T-helper 1 cell (primary cell): ENCODE data around the gene CDK14.
A peak's percentile ranks its signal among the peaks of the same experiment; 100 is the strongest.
"Not testable (repeated sequence)": the region's sequence is repeated elsewhere in the genome, so short reads cannot be mapped to it uniquely, and the experiment has no call there.

Experiments
- DNase-seq, 5 donors: peaks; one replicate each; pipeline ENCODE4 v3.0.0-alpha.2; 2012 to 2020

The CDK14 gene

DNA sequence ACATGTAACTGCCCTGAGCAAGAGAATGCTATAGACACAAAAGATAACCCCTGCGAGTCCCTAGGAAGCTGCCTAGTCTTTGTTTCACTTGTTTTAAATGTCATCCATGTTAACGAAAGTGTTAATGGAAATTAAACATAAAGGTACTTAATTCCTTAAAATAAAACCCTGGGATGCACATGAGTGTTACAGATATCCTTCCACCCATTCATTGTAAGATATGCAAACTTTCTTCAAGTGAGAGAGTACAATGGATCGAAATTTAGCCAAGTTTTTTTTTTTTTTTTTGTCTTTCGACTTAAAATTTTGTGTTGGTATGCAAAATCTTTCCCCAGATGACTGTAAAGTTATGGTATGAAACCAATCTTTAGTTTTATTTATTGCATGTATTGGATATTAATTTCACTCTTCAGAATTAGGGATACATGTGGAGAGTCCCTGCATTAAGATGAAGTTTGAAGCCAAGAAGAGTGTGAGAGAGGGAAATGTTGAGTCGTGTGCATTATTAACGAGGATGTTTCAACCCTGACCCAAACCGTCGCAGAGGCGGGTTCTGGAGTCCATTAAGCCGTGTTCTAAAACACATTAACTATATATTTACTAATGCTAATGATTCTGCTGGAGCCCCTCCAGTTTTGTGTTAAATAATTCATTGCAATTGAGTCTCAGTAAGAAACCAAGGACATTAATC lies 1.6 kb downstream of the CDK14 start:
- no peak for DNase-seq

DNA sequence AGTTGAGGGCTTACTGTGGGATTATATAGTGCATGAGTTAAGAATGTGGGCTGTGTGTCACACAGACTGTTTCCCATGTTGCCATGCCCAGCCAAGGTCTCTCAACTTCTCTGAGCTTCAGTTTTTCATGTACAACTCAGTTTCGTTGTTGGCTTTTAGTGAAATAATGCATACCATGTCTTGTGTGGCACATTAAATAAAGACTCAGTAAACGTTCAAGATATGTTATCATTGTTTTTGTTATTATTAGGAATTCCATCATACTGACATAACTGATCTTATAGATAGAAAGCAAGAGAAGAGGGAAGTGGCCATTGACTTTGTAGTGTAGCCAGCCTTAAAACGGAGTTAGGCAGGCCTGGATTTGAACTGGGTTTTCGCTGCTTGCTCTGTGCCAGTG lies 2.9 kb downstream of the CDK14 start:
- no peak for DNase-seq

DNA sequence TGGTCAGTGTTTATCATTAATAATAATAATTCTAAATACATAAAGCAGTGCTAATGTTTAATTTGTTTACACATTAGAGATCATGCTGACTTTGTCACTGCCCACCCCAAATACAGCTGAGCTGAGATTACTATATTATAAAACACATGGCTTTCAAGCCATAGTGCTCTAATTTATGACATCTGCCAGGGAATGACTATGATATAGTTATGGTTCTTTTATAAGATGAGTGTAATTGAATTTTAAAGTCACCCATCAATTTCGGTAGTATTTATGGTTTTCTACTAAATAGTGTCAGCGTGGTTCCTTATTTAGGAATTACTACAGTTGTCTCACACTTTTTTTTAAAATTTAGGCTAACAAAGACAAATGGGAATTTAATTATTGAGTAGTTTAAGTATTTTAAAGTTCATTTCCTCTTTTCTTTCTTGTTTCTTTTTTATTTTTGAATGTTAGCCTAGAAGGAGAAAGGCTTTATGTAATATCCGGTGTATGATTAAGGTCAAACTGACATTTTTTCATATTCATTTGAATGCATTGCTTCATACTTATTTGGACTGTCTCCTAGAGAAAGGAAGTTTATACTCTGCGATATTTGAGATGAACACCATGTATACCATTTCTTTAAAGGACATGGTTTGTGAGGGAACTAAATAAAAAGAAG lies 3.9 kb downstream of the CDK14 start:
- no peak for DNase-seq

DNA sequence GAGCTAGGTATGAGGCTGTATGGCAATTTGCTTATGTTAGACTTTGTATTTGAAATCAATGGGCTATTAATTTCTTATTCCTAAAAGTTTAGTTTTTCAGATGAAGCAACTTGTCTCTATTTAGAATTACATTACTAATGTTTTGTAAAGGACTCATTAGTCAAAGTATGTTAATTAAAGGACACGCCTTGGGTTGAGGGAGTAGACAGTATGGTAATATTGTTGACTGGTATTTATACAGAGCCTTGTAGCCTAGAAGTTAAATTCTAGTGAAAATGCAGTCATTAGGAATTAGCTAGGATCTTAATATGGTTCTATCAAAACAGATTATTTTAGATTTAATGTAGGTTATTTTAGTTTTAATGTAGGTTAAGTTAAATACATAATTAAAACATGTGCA lies 6.2 kb downstream of the CDK14 start:
- DNase-seq: no peak

DNA sequence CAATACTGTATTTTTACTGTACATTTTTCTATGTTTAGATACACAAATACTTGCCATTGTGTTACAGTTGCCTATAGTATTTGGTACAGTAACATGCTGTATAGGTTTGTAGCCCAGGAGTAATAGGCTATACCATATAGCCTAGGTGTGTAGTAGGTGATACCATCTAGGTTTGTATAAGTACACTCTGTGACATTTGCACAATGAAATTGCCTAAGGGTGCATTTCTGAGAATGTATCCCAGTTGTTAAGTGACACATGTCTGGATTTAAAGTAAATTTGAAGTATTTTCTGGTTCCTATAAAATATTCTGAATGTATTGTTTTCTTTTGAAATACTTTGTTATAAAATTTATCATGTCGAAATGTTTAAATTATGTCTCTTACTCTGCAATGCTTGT lies 7.2 kb downstream of the CDK14 start:
- DNase-seq: no peak

DNA sequence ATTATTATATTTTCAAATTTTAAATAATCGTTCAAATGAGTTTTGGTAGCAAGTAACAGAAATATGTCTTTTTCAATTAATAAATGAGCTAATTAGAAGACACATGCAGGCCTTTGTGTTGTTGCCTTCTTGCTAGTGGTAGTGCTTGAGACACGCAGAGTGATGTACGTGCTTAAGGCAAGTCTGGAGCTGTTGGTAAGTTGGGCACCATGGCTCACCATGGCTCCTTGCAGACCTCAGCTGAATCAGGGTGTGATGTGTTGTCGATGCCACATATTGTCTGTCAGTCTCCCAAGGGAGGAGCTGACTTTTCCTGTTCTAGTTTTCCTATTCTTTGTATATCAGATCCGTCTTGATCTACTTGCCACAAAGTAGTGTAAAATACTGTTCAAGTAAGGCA lies 8.3 kb downstream of the CDK14 start:
- DNase-seq: no peak

DNA sequence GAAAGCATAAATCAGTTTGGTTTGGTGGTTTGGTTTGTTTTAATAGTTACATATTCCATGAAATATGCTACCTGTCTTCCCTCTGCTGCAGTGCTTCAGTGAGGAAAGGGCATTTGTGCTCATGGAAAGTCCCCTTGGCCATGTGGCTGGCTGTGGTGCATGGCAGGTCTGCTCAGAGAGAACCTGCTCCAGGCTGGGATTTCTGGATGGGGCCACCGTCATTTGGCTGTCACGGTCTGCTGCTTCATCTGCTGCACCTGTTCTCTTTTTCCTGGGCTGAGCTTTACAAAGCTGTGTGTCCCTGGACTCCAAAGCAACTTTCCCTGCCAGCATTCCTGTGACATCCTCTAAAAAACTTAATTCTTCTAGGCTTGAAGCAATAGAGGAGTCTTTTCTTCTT lies 8.9 kb downstream of the CDK14 start:
- DNase-seq: no peak

DNA sequence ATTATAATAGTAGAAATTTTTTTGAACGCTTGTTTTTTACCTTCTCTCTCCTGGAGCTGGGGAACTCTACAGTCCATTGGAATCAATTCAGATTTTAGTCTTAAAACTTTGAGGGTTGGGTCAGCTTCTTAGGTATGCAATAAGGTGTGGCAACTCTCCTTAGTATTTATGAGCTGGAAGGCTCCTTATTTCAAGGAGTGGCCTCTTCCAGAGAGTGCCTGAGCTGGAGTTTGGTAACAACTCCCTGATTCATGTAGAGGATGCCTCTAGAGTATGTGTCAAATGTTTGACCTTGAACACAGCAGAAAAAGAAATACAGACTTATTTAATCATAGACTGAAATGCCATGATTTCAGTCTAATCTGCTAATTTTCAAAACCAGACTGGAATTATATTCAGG lies 11.1 kb downstream of the CDK14 start:
- no peak for DNase-seq

DNA sequence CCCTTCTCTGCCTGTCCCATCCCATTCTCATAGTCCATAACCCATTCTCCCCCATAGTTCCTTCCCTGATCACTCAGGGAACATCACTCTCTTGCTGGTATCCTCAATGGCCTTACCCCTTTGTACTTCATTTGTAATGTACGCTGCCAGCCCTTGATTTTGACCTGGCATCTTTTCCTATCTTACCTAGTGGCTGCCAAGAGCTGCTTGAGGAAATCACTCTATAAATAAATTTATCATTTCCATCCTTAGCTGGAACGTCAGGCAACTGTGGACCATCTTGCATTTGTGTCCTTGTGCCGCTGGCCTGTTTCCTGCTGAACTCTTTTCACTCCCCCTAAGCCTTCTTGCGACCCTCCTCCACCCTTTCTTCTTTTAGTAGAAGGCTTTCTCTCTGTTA lies 14.0 kb downstream of the CDK14 start:
- DNase-seq: no peak

DNA sequence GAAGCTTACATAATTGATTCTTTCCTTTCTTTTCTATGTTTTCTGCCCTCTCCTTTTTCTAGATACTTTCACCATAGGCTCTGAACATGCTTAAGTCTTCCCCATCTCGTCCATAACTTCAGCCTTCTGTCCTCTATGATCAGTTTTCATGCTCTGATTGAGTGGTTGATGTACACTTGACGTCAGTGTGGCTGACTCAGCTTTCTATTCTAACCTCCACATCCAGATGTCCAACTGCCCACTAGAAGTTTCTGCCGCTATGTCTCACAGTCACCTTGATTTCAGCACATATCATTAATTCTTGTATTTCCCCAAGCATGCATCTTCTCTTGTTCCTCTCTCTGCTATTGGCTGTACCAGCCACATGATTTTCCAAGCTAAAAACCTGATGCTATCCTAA lies 15.0 kb downstream of the CDK14 start:
- no peak for DNase-seq

DNA sequence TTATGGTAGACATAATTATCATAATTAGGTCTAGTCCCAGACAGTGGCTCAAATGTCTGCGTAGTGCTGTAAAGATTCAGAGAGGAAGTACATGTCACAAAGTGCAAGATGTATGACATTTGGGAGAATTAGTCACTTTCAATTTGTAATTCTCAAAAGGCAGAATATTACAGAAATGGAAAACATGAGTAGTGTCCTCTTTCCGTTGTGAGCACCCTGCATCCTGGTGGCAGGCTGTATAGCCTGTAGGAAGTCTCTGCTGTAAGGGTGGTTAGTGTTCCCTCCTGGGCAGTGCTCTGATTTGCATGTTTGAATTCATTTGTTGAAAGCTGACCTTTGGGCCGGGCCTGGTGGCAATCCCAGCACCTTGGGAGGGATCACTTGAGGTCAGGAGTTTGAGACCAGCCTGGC lies 17.0 kb downstream of the CDK14 start:
- DNase-seq: peak in 1 of 5 donors; percentile 7

DNA sequence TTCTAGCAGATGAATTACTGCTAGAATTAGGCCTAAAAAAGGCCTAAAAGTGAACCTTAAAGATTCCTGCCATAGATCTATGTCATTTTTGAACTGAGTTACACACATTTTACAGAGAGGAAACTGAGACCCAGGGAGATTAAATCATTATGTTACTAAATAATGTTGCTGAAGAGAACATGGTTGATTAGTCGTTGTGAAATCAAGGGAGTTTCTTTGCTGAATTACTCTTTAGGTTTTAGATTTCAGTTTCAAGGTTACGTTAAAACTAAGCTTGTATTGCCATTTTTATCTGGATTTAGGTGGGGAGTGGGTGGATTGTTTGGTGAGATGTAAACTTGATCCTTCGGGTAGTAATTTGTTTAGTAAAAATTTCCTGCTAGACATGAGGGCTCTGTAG lies 21.3 kb downstream of the CDK14 start:
- DNase-seq: no peak

DNA sequence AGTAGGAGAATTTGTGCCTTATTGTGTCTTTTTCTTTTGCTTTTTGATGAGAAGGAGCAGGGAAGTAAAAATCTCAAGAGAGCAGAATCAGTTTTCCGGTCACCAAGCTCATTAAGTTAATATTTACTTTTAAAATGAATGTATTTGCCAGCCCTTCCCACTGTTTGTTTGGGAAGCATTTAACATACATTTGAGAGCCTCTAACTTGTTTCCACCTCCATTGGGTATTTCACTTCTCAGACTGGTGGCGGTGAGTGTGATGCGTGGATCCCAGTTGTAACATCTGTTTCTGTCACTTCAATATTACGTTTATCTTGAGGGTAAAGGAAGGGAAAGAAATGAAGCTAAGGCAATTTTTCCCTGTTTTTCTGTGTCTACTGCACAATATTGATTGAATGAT lies 22.8 kb downstream of the CDK14 start:
- DNase-seq: no peak

DNA sequence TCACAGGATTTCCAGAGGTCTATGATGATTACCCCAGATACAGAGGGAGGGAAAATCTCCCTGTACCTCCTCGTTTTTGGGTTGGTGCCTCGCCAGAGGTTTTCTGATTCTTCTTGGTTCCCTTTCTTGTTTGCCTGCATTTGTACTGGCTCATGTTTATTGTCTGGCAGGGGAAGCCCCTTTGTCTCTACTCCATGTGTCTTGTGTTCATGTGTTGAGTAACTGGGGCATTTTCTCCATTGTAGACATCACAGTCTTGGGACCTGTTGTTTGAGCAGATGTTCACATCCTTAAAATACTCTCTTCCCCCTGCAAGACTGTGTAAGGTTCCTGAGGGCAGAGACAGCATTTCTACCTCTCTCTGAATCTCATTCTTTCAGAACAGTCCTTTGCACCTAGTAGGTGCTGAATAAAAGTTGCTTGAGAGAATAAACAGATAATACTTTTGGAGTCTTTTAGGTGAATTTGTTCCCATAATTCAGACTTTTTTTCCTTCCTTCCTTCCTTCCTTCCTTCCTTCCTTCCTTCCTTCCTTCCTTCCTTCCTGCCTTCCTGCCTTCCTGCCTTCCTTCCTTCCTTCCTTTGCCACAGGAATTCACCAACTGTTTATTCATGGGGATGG lies 25.1 kb downstream of the CDK14 start:
- DNase-seq: no peak

DNA sequence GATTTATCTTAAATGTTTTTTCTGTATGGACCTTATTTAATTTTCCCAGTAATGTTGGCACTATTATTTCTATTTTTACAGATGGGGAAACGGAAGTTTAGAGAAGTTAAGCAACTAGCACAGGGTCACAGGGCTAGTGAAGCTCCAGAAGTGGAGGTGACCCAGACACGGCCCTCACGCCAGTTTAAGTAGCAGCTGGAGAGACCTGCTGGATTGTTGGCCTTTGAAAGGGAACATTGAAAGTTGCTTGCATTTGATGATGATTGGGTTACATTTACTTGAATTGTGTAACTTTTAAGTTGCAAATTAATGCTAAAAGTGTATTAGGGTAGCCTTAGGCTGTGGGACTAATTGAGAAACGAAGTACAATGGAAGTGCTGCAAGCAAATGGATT lies 25.6 kb downstream of the CDK14 start:
- DNase-seq: no peak

DNA sequence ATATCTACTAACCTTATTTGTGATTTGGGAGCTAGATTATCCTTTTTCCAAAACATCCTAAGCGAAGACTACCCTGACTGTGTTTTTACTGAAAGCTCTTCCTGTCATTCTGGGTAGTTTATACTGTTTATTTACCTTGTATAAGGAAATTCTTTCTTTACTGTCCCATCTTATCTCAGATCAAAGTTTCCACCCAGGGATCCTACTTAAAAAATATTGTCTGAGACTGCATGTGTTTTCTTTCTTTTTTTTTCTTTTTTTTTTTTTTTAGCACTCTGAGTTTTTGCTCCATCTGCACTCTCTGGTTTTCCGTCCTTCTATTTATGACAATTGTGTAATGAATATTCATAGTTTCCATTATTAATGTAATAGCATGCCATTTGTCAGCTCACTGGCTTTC lies 26.5 kb downstream of the CDK14 start:
- no peak for DNase-seq

DNA sequence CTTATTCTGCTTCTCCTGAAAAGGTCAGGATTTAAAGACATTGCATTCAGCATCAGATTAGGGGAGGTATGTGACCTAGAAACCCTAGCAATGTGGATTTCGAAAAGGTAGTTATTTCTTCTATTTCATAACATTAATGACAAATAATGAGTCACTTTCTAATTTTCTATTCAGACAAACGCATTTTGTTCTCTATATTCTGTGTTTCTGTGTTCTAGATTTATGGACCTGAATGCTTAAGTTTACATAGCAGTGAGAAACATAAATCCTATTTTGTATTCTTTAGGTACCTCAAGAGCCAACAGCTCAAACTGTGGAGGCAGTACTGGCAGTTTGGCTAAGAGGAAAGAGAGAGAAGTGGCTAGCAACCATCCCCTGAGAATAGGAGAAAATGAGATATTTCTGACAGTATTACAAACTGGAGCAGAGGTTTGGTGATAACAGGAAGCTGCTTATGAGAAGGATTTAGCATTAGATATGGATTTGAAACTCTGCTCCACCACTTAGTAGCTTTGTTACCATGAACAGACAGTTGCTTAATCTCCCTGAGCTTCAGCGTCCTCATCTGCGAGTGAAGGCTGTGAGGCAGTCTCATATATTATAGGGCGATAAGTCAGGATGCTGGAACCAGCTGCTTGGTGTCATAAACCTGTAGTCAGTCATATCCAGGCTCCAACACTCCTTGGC lies 28.2 kb downstream of the CDK14 start:
- no peak for DNase-seq

DNA sequence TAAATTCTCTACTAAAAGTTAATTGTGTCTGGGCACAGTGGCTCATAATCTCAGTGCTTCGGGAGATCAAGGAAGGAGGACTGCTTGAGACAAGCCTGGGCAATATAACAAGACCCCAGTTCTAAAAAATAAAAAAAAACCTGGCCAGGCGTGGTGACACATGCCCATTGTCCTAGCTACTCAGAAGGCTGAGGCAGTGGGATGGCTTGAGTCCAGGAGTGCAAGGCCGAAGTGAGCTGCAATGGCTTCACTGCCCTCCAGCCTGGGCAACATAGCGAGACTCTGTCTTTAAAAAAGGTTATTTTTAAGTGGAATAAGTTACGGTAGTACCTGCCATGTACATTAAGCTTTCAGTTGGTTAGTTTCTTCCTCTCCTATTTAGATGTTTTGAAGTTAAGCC lies 28.9 kb downstream of the CDK14 start:
- no peak for DNase-seq

DNA sequence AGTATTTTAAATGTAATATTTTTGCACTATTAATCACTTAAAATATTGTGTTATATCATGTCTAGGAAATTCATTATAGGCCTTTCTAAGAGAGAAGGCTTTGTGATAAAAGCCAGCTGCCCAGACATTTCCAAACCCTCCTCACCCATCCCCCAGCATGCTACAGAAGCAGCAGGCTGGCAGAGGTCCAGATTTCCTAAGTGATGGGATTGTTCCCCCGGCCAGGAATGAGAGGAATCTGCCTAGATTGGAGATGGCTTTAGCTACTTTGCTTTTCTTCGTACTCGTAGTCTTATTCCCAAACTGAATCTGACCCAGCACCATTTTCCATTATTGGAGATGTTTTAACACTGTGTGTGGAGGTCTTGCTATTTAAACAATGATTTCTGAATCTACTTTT lies 29.4 kb downstream of the CDK14 start:
- DNase-seq: no peak

DNA sequence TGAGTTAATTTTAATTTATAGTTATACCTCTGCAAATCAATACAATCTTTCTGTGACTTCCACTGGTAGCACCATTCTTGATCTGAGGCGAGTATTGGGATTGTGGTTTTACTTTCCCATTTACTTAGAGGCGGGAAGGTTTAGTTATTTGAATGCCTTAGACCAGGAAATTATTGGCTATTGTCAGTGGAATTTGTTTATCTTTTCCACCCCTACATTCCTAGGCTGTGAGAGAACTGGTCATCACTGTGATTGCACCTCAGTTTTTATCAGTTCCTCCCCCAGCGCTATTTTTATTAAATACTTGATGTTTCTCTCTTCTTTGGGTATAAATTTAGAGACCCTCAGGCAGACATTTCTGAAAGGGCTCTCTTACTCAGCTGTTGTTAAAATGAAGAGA lies 29.9 kb downstream of the CDK14 start:
- no peak for DNase-seq

DNA sequence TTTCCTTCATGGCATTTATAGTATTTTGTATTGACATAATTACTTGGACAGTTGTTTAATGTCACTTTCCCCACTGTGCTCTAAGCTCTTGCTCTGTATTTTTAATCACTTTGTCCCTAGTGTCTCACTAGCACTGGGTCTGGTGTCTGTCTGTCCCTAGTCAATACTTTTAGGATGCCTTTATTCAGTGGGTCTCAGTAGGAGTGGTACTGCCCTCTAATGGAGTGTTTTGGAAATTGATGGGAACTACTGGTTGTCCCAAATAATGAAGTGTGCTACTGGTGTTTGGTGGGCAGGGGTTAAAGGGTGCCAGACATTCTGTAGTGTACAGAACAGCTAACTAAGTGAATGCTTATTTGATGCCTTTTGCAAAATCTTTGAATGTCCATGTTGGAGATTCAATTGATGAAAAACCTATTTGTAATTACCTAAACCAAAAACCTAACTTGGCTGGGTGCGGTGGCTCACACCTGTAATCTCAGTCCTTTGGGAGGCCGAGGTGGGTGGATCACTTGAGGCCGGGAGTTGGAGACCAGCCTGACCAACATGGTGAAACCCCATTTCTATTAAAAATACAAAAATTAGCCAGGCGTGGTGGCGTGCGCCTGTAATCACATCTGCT lies 33.3 kb downstream of the CDK14 start:
- peak in 1 of 5 donors; percentile 8 for DNase-seq

DNA sequence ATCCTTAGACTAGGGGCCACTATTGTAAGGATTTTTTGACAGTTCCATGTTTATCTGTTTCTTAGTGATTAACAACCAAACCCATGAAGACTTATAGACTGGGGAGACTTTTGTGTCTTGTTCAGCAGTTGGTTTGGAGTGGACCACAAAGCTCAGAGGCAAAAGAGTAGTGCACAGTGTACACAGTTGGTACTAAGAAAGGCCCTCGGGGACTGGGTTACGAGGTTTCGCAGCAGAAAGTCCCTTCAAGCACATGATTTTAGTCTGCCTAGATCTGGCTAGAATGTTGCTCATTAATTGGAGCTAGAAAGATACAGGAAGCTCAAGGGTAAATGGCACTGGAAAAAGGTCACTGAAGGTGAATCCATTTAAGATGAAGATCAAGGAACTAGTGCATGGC lies 35.4 kb downstream of the CDK14 start:
- no peak for DNase-seq

DNA sequence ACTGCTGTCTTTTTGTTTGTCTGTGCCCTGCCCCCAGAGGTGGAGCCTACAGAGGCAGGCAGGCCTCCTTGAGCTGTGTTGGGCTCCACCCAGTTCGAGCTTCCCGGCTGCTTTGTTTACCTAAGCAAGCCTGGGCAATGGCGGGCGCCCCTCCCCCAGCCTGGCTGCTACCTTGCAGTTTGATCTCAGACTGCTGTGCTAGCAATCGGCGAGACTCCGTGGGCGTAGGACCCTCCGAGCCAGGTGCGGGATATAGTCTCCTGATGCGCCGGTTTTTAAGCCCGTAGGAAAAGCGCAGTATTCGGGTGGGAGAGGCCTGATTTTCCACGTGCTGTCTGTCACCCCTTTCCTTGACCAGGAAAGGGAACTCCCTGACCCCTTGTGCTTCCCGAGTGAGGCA lies 43.6 kb downstream of the CDK14 start:
- DNase-seq: not testable (repeated sequence)
